Measurements from ENCODE around the gene EEF2K. TPM values are rescaled to one million over a fixed set of nuclear protein-coding genes. Genes with fewer than 3 reads are reported as not detected.

The EEF2K gene
- total RNA-seq, 1 experiment from 2014 or later: 16.5 TPM

- DNase-seq (ENCODE audit: low spot score): no peak
Observed at GRCh38 chr16:22330326-22330725, 124.2 kb downstream of the EEF2K start.

- DNase-seq (ENCODE audit: low spot score): no peak
Observed at GRCh38 chr16:22333457-22333994, 127.4 kb downstream of the EEF2K start.

- DNase-seq (ENCODE audit: low spot score): no peak
Observed at GRCh38 chr16:22335668-22336246, 129.7 kb downstream of the EEF2K start.

GRCh38 chr16:22336581-22336980 is 130.5 kb downstream of the EEF2K start:
- DNase-seq (ENCODE audit: low spot score): no peak

GRCh38 chr16:22337045-22337444 is 131.0 kb downstream of the EEF2K start:
- no peak for DNase-seq (ENCODE audit: low spot score)

GRCh38 chr16:22337849-22338635 is 132.0 kb downstream of the EEF2K start:
- no peak for DNase-seq (ENCODE audit: low spot score)

Other genes starting within 250 kb of the EEF2K start
- not detected in 2 replicates for gene PDZD9, start 205.2 kb upstream of the EEF2K start, total RNA-seq (2014; rRNA removed; shearing (Covaris generic))
- 11.1 and 20.4 TPM in 2 replicates for gene MOSMO, start 198.2 kb upstream of the EEF2K start, total RNA-seq (2014; rRNA removed; shearing (Covaris generic))
- gene VWA3A, start 113.7 kb upstream of the EEF2K start, total RNA-seq (2014; rRNA removed; shearing (Covaris generic)): not detected in 2 replicates
- 0.05 TPM in 1 of 2 replicates, not detected in the other for gene SDR42E2, start 43.8 kb upstream of the EEF2K start, total RNA-seq (2014; rRNA removed; shearing (Covaris generic))
- 95.4 and 104 TPM in 2 replicates for gene POLR3E, start 91.1 kb downstream of the EEF2K start, total RNA-seq (2014; rRNA removed; shearing (Covaris generic))
- 25.8 and 31.7 TPM in 2 replicates for gene CDR2, start 168.3 kb downstream of the EEF2K start, total RNA-seq (2014; rRNA removed; shearing (Covaris generic))

Data from HT-29 (cell line).